H1 (cell line): ENCODE measurements around the gene ZNF143. TPM values are rescaled to one million over a fixed set of nuclear protein-coding genes. Genes with fewer than 3 reads are reported as not detected.

Experiments used
- CTCF ChIA-PET: fragments of 300-600 bp; sonication (Branson Sonifier 250); formaldehyde crosslinking; loops from one replicate; lab custom pipeline; 2021; ENCODE audit not compliant: partially characterized antibody; lab: Charles Lee
- POLR2A ChIA-PET: fragments of 300-600 bp; sonication (Branson Sonifier 250); formaldehyde crosslinking; loops from one replicate; lab custom pipeline; 2021; ENCODE audit warnings: inconsistent platforms; ENCODE audit not compliant: partially characterized antibody; lab: Charles Lee
- DNase-seq, 2 experiments: peaks; one replicate each; pipeline versions ENCODE4 v3.0.0 to v3.0.0-alpha.2; 2010 to 2022; ENCODE audit warnings: low spot score in 2 of 2, low read depth in 1 of 2, mixed read lengths in 1 of 2
- FAIRE-seq: peaks from 2 replicates; lab custom pipeline; 2011; peaks lifted over from hg19 to GRCh38; lab: Jason Lieb, UNC
- H2AFZ ChIP-seq: 2 replicates; pipeline ENCODE4 v1.8.1; 2012; ENCODE audit warnings: low read length, inconsistent platforms
- H2AK5ac ChIP-seq: 2 replicates; pipeline ENCODE4 v1.6.1; 2013; ENCODE audit warnings: low read depth, low read length
- H2BK120ac ChIP-seq: replicated peaks from 2 replicates; pipeline ENCODE3; 2013; ENCODE audit warnings: low read depth, low read length, inconsistent platforms
- H2BK12ac ChIP-seq: 2 replicates; pipeline ENCODE4 v1.6.1; 2013; ENCODE audit warnings: low read depth, low read length
- H2BK15ac ChIP-seq: 2 replicates; pipeline ENCODE4 v1.6.1; 2013; ENCODE audit warnings: low read length
- H2BK20ac ChIP-seq: 2 replicates; pipeline ENCODE4 v1.6.1; 2013; ENCODE audit warnings: low read length
- H2BK5ac ChIP-seq: 2 replicates; pipeline ENCODE4 v1.6.1; 2013; ENCODE audit warnings: low read depth, low read length
- H3K14ac ChIP-seq: 2 replicates; pipeline ENCODE4 v1.6.1; 2013; ENCODE audit warnings: inconsistent platforms; ENCODE audit not compliant: insufficient read length
- H3K18ac ChIP-seq: 2 replicates; pipeline ENCODE4 v1.6.1; 2013; ENCODE audit warnings: low read length; ENCODE audit errors: extremely low read depth
- H3K23ac ChIP-seq: 2 replicates; pipeline ENCODE4 v1.6.1; 2013; ENCODE audit warnings: inconsistent platforms; ENCODE audit not compliant: insufficient read length
- H3K23me2 ChIP-seq: 2 replicates; pipeline ENCODE4 v1.6.1; 2013; ENCODE audit warnings: low read depth, low read length
- H3K27ac ChIP-seq: 2 replicates; pipeline ENCODE4 v1.6.1; 2011; ENCODE audit warnings: low read depth, low read length, inconsistent platforms
- H3K27me3 ChIP-seq, 4 experiments: replicated peaks in 1 of 4; 1 replicate in 1 of 4; 2 replicates in 3 of 4; pipeline versions ENCODE4 v1.6.1 to v1.8.1; 2011 to 2013; ENCODE audit warnings: low read length in 3 of 4, mild to moderate bottlenecking in 3 of 4, inconsistent platforms in 2 of 4, mixed read lengths in 2 of 4, moderate library complexity in 1 of 4; ENCODE audit not compliant: control insufficient read depth in 3 of 4, insufficient read depth in 3 of 4; ENCODE audit errors: extremely low read depth in 1 of 4
- H3K36me3 ChIP-seq, 4 experiments: 2 replicates each; pipeline versions ENCODE4 v1.6.1 to v1.8.1; 2011 to 2013; ENCODE audit warnings: mild to moderate bottlenecking in 4 of 4, low read length in 3 of 4, moderate library complexity in 2 of 4, control low read depth in 1 of 4, inconsistent platforms in 1 of 4; ENCODE audit not compliant: insufficient read depth in 4 of 4, control insufficient read depth in 2 of 4
- H3K4ac ChIP-seq: replicated peaks from 2 replicates; pipeline ENCODE3; 2013; ENCODE audit warnings: low read length, low read depth, mixed read lengths, inconsistent platforms; ENCODE audit not compliant: insufficient read length
- H3K4me1 ChIP-seq, 4 experiments: replicated peaks in 1 of 4; 1 replicate in 1 of 4; 2 replicates in 3 of 4; pipeline versions ENCODE4 v1.6.1 to v1.8.1; 2011 to 2013; ENCODE audit warnings: low read length in 3 of 4, inconsistent platforms in 2 of 4, mixed read lengths in 1 of 4; ENCODE audit not compliant: insufficient read depth in 4 of 4, control insufficient read depth in 3 of 4
- H3K4me2 ChIP-seq, 2 experiments: 2 replicates each; pipeline versions ENCODE4 v1.6.1 to v1.8.1; 2011 to 2013; ENCODE audit warnings: low read depth in 2 of 2, low read length in 2 of 2, control low read depth in 1 of 2, inconsistent platforms in 1 of 2, mild to moderate bottlenecking in 1 of 2; ENCODE audit not compliant: insufficient read depth in 1 of 2
- H3K4me3 ChIP-seq, 4 experiments: fragments of 200-600, 300-600 bp in 1 of 4; sonication (generic), shearing (Covaris generic), sonication (Bioruptor Twin) in 1 of 4; 2 replicates each; pipeline versions ENCODE4 v1.5.1 to v1.8.1; 2011 to 2016; ENCODE audit warnings: low read length in 4 of 4, low read depth in 3 of 4, control low read depth in 2 of 4, inconsistent platforms in 2 of 4, mild to moderate bottlenecking in 2 of 4, mixed read lengths in 1 of 4, moderate library complexity in 1 of 4; ENCODE audit not compliant: insufficient read depth in 2 of 4; ENCODE audit errors: extremely low read depth in 1 of 4
- H3K56ac ChIP-seq: replicated peaks from 2 replicates; pipeline ENCODE3; 2013; ENCODE audit warnings: low read depth, mild to moderate bottlenecking, mixed read lengths, low read length, inconsistent platforms; ENCODE audit not compliant: insufficient read length
- H3K79me1 ChIP-seq: 2 replicates; pipeline ENCODE4 v1.6.1; 2013; ENCODE audit warnings: low read depth, low read length, control low read depth
- H3K79me2 ChIP-seq, 2 experiments: 2 replicates each; pipeline versions ENCODE4 v1.6.1 to v1.8.1; 2012 to 2013; ENCODE audit warnings: low read length in 2 of 2, mild to moderate bottlenecking in 2 of 2, inconsistent platforms in 1 of 2; ENCODE audit not compliant: insufficient read depth in 2 of 2, control insufficient read depth in 1 of 2
- H3K9ac ChIP-seq, 4 experiments: replicated peaks in 1 of 4; 1 replicate in 1 of 4; 2 replicates in 3 of 4; pipeline versions ENCODE4 v1.6.1 to v1.8.1; 2011 to 2013; ENCODE audit warnings: low read depth in 3 of 4, low read length in 3 of 4, control low read depth in 2 of 4, mild to moderate bottlenecking in 2 of 4, moderate library complexity in 2 of 4, inconsistent platforms in 1 of 4; ENCODE audit errors: extremely low read depth in 1 of 4
- H3K9me3 ChIP-seq, 2 experiments: 2 replicates each; pipeline versions ENCODE4 v1.6.1 to v1.8.1; 2012 to 2013; ENCODE audit warnings: mild to moderate bottlenecking in 2 of 2, moderate library complexity in 2 of 2, control low read depth in 1 of 2, inconsistent platforms in 1 of 2, low read depth in 1 of 2, low read length in 1 of 2, mixed read lengths in 1 of 2; ENCODE audit not compliant: insufficient read depth in 2 of 2
- H4K20me1 ChIP-seq, 2 experiments: replicated peaks in 1 of 2; 2 replicates each; pipeline versions ENCODE3 to v1.8.1; 2011 to 2013; ENCODE audit warnings: inconsistent platforms in 2 of 2, low read length in 2 of 2, mild to moderate bottlenecking in 1 of 2; ENCODE audit not compliant: insufficient read depth in 2 of 2, control insufficient read depth in 1 of 2
- H4K5ac ChIP-seq: 2 replicates; pipeline ENCODE4 v1.6.1; 2013; ENCODE audit warnings: low read length, low read depth, mixed read lengths, inconsistent platforms; ENCODE audit not compliant: insufficient read length
- H4K8ac ChIP-seq: 2 replicates; pipeline ENCODE4 v1.8.0; 2013; ENCODE audit warnings: mild to moderate bottlenecking, moderate library complexity, low read length, inconsistent platforms; ENCODE audit not compliant: insufficient read depth; ENCODE audit errors: extremely low read depth
- H4K91ac ChIP-seq: replicated peaks from 2 replicates; pipeline ENCODE3; 2013; ENCODE audit warnings: low read length, mixed read lengths, inconsistent platforms; ENCODE audit not compliant: insufficient read length
- E2F6 ChIP-seq: IDR thresholded peaks from 2 replicates; pipeline ENCODE4 v1.6.1; 2012; ENCODE audit warnings: inconsistent platforms
- KDM4A ChIP-seq: IDR thresholded peaks from one replicate; pipeline ENCODE4 v1.7.1; 2012; ENCODE audit warnings: low read depth, mild to moderate bottlenecking, moderate library complexity, low read length, inconsistent platforms; ENCODE audit not compliant: severe bottlenecking
- NRF1 ChIP-seq: IDR thresholded peaks from 2 replicates; pipeline ENCODE4 v1.6.1; 2011; ENCODE audit warnings: mild to moderate bottlenecking, low read depth, low read length, improper control_type of control experiment
- RBBP5 ChIP-seq: IDR thresholded peaks from 2 replicates; pipeline ENCODE4 v1.7.1; 2012; ENCODE audit warnings: low read depth, mild to moderate bottlenecking, inconsistent platforms, low read length, moderate library complexity, borderline replicate concordance
- USF2 ChIP-seq: IDR thresholded peaks from 2 replicates; pipeline ENCODE4 v1.6.1; 2011; ENCODE audit warnings: low read length, improper control_type of control experiment
- WGBS, 2 experiments: shearing (Covaris generic) in 1 of 2; methylation state at CpG; one replicate each; pipeline versions ENCODE4 v1.1.6 to v1.1.7; 2013 to 2015; ENCODE audit warnings: low lambda C conversion rate in 2 of 2, mixed read lengths in 2 of 2, inconsistent platforms in 1 of 2, low coverage in 1 of 2, missing lambda C conversion rate in 1 of 2; ENCODE audit not compliant: insufficient replicate concordance in 2 of 2, insufficient coverage in 1 of 2, insufficient read length in 1 of 2; ENCODE audit errors: extremely low coverage in 1 of 2, missing lambda C conversion rate in 1 of 2; 5-methylcytosine and 5-hydroxymethylcytosine counted together
- polyA plus RNA-seq, 7 experiments: library from polyadenylated mRNA; depleted of rRNA in 3 of 7; stranded (reverse) in 5 of 7; unstranded in 2 of 7; fragments of >200 nt in 5 of 7; fragments of 200-250 nt in 2 of 7; gene quantifications; 1 replicate in 5 of 7; 2 replicates in 1 of 7; 4 replicates in 1 of 7; pipeline versions ENCODE4 v1.2.1 to v1.2.3, GENCODE V29; 2011 to 2013; ENCODE audit warnings: missing spikeins in 2 of 7, mixed read lengths in 2 of 7
- total RNA-seq: library from RNA; stranded (reverse); fragmentation: NEBNext Ultra II Directional; extraction: Animal tissue kit (Norgen Biotek cat#: 25700); gene quantifications from 2 replicates; pipeline ENCODE4 v1.2.1, GENCODE V29; 2021

Gene ZNF143
- total and polyA plus RNA-seq, 2 of the 8 experiments (the other 6 are each of a cell fraction or from before 2014, with no cell fraction given), result 43.0 to 69.2 TPM

- Histone ChIP-seq H2BK5ac (no peak overlapping the region), H2AFZ (no peak overlapping the region), H3K18ac (no peak overlapping the region), H2BK20ac (no peak overlapping the region), H4K91ac (no peak overlapping the region), H3K36me3 (peaks cover 1 to 16% (median 3%) of the 10 kb centered on the region in 4 experiments; a peak in 6 of 8 replicates), H2BK15ac (no peak overlapping the region), H3K79me1 (no peaks in the 10 kb centered on the region), H4K8ac (no peak overlapping the region), H3K79me2 (no peaks in the 10 kb centered on the region), H2BK120ac (no peak overlapping the region), H3K9ac (0 out of 7 replicates have a peak overlapping the region, but pooled peaks of 1 of the 4 experiments have one; percentile 2), H2AK5ac (no peak overlapping the region), H3K4me1 (peaks cover 2 to 13% (median 6%) of the 10 kb centered on the region in 4 experiments; a peak in 6 of 7 replicates), H3K4ac (no peak overlapping the region), H3K27ac (no peak overlapping the region), H3K14ac (no peak overlapping the region), H4K20me1 (no peaks in the 10 kb centered on the region), H3K23me2 (no peaks in the 10 kb centered on the region), H2BK12ac (no peak overlapping the region), H3K4me3 (no peak overlapping the region), H3K27me3 (no peaks in the 10 kb centered on the region), H3K9me3 (no peaks in the 10 kb centered on the region), H4K5ac (no peak overlapping the region), H3K23ac (no peak overlapping the region), H3K56ac (no peak overlapping the region), H3K4me2 (no peak overlapping the region)
- 89% methylated on average over 9 of the region's 9 CpGs; no CpG with 5 or more reads in 1 of the 2 experiments for WGBS, 2 experiments
- TF ChIP-seq E2F6, result no peak
- TF ChIP-seq USF2, result no peak
- no peak for TF ChIP-seq NRF1
- no peak for TF ChIP-seq RBBP5
- no peak for TF ChIP-seq KDM4A
- CTCF ChIA-PET, result interaction anchor here (0.5 to 1.8 kb wide), 6 partner anchors 23 to 228 kb away, joined by 3 to 4 read pairs (median 3); no protein-coding TSS in a partner anchor
- DNase-seq (peak in 1 of 2 experiments; percentile 42), FAIRE-seq (no peak)
- POLR2A ChIA-PET, result interaction anchor here (2.2 to 2.5 kb wide), 2 partner anchors 17 to 44 kb away, joined by 5 to 12 read pairs; partner anchors contain the start of gene WEE1
Observed at GRCh38 chr11:9530020-9530621, 69.3 kb downstream of the ZNF143 start.
